Measurements from ENCODE around the gene ACSS1.
"Not testable (repeated sequence)": the region's sequence is repeated elsewhere in the genome, so short reads cannot be mapped to it uniquely, and the experiment has no call there.

The ACSS1 gene

DNA sequence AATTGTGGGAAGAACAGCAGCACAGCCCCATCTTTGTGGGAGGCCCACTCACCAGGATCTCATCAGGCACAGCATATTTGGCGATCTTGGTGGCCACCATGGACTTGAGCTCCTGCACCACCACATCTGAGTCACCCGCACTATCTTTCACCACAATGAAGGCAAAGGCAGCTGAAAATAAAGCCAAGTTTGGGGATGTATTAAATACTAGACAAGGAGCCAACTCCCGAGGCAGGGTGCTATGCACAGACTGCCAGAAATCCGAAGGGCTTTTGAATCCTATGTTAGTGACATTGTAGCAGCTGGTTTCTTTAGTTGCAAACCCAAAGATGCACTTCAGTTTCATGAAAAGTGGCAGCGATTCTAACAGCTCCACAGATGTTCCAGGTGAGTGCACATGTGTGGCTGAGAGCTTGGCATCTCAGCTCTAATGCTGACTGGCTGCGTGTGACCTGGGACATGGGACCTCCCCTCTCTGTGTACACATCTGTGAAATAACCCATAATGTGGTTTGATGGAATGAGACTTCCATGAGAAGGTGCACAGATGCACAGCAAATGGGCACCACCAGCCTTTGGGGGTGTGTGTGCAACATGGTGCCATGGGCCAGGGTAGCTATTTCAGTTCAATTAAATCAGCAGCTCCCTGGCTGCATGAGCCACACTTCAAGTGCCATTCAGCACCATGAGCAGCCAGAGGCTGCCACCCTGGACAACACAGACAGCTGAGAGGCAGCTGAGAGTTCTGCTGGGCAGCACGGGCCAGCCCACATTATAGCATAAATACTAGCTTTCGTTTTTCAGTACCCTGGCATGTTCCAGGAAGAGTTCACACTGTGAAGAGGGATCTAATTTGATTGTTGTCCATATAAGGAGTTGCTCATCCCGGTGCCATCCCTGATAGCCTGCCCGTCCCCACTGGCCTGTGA lies 48.5 kb downstream of the ACSS1 start:
- DNase-seq (ENCODE audit: low read depth), result no peak

DNA sequence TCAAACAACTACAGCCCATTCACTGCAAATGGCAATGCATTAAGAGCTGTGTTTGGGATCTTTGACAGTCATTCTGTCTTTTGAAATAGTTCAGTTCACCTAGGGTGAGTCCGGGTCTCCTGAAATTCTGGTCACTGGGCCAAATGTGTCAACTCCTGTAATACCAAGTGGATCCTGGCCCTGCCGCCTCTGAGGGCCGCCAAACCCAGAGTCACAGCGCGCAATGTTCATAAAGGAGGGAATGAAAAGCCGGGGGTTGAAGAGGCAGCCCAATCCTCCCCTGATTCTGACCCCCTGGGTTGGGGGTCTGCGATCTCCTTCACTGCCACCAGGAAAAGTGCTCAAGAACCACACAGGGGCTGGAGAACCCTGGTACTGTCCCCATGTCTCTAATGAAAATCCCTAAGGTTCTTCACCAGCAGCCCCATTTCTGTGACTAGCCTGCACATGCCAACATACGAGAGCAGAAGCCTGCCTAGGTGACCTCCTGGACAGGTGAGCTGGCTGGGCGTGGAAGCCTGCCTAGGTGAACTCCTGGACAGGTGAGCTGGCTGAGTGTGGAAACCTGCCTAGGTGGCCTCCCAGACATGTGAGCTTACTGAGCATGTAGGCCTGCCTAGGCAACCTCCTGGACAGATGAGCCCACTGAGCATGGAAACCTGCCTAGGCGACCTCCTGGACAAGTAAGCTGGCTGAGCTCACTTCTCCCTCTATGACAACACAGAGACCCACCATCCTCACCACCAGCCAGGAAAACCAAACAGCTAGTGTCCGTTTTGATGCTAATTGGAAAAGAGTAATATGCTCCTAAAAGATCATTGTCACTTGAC lies 49.3 kb downstream of the ACSS1 start:
- DNase-seq (ENCODE audit: low read depth), result no peak

DNA sequence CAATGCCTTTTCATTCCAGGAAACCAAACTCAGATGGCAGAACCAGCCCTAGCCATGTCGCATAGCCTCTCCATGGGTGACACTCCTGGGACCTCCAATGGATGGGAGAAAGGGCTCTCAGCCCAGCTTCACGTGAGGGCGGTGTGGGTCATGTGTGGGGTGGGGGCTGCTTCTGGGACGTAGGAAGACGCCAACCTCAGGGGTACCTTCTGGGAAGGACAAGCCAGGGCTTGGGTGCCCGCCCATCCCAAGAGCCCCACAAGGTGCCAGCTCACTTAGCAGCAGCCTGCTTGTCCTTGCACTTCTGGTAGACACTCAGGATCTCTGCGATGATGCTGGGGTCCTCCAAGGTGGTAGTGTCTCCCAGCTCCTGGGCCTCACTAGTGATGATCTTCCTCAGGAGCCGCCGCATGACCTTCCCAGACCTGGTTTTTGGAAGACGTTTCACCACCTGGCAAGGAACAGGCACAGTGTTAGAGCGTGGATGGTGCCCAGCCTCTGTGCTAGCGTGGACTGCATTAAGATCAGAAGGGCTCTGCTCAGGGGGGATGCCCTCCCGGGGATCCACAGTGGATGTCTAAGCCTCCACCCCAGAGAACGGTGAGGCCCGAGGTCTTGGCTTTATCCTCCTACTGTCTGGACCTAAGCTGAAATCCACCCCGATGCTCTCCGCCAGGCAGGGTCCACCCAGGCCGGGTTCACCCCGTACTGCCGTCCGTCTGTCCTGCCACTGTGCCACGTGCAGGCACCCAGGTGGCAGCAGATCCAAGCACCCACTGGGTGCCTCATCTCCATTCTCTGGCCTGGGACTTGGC lies 50.2 kb downstream of the ACSS1 start:
- DNase-seq (ENCODE audit: low read depth), result no peak

DNA sequence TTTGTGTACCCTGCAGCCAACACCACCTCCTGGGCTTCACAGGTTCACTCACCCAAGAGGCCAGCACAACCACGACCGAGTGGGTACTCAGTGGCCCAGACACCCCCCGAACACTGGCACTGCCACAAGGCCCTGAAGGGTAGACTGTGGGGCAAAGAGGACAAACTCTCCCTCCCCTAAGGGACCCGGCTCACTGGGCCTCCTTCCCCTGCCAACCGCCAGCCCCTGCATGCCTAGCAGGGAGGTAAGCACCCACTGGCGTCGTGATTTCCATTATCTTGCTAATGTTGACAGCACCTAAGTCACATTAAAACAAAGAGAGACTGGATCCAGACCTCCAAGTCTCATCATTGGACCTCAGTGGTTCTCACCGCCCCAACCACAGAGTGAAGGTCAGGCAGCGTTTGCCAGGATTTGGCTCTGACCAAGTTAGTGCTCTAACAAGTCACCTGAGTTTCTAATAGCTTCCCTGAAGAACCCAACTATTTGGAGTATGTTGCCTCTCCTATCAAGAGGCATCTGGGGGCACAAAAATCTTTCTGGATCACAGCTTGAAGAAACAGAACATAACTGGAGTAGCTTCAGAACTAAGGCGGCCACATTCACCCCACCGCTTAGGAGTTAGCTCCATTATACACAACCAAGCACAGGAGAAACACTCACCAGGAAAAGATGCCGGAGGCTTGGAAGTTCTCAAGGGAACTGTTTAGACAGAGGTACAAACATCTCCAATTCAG lies 51.3 kb downstream of the ACSS1 start:
- no peak for DNase-seq (ENCODE audit: low read depth)

DNA sequence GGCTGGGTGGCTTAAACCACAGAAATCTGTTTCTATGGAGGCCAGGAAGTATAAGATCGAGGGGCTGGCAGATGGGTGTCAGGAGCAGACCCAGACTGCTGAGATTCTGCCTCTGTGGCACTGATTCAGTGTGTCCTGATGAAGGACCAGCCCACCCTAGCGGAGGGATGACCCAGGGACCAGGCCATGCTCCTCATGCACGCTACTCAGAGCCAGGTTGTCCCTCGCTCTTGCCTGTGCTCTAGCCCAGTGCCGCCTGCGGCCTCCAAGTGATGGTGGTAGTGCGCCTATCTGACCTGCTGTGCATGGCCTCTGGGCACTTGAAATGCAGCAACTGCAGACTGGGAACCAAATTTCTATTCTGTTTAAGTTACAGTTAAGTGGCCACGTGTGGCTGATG lies 52.3 kb downstream of the ACSS1 start:
- DNase-seq (ENCODE audit: low read depth), result no peak

DNA sequence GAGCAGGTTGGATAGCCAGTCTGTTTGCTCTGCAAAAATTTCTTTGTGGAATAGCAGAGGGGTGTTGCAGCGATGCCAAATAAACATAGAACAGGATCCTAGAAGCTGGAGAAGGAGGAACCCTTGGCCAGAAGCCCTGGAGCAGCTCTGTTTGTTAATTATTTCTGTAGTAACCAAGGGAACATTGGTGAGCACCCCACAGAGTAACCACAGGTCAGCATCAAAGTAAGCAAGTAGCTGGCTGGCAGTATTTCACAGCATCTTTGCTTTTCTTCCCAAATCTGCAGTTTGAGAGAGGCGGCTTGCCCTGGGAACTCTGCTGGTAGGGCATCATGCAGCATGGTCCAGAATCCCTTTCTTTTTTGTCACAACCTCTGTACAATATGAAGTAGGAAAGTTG lies 52.7 kb downstream of the ACSS1 start:
- DNase-seq (ENCODE audit: low read depth), result no peak

DNA sequence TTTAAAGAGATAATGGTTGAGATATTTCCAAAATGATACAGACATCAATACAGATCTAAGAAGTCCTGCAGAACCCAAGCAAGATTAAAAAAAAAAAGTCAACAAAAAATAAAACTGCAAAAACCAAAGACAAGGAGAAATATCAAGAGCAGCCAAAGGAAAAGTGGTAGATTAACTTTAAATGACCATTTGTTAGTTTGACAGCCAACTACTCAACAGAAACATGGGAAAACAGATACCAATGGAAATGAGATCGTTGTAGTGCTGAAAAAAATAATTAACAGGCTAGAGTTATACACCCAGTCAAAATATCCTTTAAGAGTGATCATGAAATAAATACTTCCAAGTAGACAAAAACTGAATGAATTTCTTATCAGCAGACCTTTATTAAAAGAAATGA lies 54.9 kb downstream of the ACSS1 start:
- DNase-seq (ENCODE audit: low read depth), result no peak

DNA sequence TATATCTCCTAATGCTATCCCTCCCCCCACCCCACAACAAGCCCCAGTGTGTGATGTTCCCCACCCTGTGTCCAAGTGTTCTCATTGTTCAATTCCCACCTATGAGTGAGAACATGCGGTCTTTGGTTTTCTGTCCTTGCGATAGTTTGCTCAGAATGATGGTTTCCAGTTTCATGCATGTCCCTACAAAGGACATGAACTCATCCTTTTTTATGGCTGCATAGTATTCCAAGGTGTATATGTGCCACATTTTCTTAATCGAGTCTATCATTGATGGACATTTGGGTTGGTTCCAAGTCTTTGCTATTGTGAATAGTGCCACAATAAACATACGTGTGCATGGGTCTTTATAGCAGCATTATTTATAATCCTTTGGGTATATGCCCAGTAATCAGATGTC lies 56.6 kb downstream of the ACSS1 start:
- DNase-seq (ENCODE audit: low read depth), result not testable (repeated sequence)

DNA sequence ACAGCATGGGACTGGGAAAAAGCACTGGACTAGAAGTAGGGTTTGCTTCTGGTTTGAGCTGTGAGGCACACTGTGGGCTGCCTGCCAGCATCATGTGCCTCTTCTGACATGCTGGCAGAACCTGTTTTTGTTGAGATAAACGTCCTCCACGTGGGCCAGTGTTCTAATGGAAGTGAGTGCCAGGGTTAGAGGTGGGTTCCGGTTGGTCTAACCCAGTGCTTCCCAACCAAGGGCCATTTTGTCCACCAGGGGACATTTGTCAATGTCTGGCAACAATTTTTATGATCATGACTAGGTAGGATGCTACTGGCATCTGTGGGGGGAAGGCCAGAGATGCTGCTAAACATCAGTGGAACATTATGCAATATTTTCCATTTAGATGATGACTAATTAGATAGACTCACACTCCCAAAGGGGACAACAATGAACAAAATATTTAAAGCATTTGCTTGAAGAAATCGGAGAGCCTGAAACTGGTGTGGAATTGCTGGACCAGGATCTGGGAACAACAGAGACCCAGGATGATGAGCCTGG lies 57.6 kb downstream of the ACSS1 start:
- no peak for DNase-seq (ENCODE audit: low read depth)

DNA sequence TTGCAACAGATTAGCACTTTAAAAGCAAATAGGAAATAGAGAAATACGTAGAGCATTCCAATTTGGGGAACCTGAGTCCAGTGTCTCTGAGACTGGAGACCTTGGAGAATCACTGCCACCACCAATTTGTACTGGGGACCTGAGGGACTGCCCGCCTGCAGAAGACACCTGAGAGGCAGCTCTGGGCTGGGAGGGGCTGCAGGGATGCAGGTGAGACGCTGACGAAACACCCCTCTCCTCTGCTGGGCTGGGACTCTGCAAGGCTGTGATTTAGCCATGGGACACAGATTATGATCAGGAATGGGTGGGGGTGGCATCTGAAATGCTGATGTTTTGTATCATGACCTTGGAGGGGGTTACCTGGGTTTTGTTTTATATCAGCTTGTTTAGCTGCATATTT lies 58.4 kb downstream of the ACSS1 start:
- no peak for DNase-seq (ENCODE audit: low read depth)

DNA sequence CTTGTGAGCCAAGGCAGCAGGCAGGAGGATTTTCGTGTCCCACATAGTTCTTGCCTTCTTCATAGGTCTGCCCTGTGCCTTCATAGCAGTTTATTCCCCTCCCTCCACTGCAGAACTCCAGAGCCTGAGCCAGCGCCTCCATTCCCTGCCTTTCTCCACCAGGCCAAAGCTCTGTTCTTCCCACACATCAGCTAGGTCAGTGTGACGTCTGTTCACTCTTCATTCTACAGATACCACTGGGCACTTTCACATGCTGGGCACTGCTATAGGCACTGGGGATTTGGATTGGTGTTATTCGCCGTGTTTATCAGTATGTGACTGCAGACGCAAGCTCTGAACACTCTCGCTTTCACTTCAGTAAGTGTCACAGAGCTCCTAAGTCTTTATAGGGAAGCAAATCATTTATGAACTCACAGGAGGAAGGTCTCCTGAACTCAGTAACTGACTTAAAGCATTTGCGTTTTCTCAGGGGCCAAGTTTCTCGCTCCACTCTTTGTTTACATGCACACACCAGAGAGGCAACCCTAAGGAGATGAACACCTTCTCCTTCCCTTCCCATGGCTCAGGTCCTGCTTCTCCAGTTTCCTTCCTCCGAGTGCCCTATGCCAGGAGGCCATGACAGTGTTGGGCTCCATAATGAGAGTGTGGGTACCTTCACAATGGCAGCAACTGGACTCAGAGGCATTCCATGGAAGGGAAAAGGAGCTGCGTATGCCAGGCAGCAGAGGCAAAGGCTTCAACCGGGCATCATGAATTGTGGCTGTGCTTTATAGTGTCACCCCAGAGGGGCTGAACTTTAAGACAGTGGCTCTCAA lies 59.1 kb downstream of the ACSS1 start:
- DNase-seq (ENCODE audit: low read depth), result no peak

DNA sequence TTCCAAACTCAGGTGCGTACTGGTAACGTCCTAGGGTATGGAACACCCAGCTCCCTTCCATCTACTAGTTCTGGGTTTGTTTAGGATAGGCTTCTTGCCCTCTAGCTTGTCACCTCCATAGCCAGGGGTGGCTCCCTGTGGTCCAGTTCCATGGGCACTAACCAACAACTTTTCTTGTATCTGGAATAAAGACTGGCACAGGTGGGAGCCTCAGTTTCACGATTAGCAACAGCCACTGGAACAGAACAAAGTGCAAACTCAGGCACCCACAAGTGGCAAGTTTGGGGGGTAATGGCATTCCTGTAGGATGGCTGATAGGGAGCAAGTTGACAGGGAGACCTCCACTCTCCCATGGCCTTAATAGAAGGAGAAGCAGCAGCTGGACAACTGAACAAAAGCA lies 59.8 kb downstream of the ACSS1 start:
- no peak for DNase-seq (ENCODE audit: low read depth)

DNA sequence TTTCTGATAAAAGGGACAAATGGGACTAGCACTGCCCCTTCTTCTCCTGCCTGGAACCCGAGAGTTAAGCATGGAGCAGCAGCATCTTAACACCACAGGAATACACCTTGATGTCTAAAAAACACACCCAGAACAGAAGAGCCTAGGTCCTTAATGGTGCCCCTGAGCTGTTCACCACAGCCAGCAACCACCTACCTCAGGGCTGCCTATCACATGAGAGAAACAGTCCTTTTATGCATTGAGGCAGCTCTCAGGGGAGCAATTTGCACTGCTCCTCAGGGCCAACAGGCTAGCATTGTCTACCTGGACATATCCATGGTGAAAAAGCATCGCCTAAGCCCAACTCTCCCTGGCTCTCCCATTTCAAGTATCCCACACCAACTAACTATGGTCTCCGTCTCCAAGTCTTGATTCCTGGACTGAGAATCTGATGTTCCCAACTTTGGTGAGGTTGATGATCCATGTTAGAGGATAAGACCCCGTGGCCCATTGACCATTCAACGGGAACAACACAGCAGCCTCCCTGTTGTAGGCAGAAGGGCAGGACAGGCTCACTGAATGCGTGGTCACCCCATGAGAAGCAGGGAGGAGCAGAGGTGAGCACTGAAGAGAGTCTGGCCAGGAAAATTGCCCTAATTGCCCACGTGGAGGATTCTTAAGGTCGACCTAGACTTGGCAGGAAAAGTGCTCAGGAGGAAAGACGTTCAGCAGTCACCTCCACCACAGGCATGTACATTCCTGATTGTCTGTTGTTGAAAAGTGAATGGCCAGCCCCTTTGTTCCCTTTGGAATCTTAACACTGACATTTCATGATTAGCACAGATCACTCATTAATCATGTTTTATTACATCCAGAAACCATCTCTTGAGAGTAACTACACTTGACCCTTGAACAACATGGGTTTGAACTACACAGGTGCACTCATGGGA lies 61.2 kb downstream of the ACSS1 start:
- DNase-seq (ENCODE audit: low read depth), result no peak

DNA sequence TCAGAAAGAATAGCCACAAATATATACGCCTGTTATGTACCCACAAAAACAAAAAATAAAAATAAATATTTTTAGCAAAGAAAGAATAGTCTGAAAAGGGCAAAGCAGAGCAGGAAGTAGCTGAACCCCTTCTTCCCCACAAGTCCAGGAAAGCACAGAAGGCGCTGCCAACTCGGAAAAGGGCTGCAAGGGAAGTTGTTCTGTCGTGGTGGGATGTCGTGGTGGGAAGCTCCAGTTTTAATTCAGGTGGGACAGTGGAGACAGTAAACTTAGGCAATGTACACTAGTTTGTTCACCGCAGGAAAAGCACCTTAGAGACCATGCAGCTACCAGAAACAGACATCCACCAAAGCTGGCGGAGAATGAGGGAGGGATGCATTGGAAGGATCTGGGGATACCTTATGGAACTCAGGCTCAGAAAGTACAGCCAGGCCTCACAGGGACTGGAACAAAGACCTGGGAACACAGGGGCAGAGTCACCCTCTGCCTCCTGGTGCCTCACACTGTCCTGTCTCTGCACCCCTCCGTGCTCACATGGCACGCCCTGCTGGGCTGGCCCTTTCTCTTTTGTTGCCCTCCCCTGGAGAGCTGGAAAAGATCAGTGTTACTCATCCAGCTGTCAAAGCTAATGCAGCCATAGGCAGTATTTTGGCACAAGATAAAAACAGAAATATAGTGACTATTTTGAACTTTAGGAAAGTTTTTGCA lies 62.0 kb downstream of the ACSS1 start:
- DNase-seq (ENCODE audit: low read depth), result no peak

DNA sequence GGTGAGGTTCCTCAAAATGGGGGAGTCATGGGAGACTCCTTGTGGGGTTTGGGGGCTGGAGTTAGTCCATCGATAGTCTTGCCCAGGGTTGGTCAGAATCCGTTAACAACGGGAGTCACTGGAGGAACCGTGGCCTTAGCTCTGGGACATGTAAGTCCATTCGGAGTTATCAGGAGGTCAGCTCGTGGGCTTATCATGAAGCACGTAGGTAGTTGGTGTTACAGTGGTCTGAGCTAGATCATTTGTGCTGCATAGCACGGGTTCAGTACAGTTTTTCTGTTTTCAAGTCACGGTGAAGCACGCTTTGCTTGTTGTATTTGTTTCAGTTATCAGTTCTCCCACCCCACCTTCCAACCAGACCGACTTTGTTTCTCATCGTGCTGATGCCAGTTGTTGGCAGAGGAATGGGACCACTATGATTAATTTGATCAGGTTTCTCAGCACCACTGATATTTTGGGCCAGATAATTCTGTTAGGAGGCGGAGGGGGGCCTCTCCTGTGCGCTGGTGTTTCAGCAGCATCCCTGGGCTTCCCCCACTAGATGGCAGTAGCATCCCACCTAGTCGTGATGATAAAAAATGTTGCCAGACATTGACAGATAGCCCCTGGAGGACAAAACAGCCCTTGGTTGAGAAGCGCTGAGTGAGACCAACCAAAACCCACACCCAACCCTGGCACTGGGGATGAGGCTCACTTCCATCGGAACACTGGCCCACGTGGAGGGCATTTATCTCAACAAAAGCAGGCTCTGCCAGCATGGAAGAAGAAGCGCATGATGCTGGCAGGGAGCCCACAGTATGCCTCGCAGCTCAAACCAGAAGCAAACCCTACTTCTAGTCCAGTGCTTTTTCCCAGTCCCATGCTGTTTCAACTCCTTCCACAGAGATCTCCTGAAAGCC lies 63.2 kb downstream of the ACSS1 start:
- peak; percentile 65 for DNase-seq (ENCODE audit: low read depth)

DNA sequence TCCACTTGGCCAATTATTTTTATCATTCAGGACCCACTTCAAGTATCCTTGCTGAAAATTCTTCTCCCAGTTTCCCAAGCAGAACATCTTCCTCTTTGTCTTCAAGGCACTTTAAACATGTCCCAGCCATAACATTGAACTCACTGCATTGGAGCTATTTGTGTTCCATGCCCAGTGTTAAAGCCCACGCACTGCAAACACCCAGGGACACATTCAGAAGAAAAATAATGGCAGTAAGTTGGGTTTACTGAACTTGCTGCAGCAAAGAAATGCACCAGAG lies 63.8 kb downstream of the ACSS1 start:
- no peak for DNase-seq (ENCODE audit: low read depth)

DNA sequence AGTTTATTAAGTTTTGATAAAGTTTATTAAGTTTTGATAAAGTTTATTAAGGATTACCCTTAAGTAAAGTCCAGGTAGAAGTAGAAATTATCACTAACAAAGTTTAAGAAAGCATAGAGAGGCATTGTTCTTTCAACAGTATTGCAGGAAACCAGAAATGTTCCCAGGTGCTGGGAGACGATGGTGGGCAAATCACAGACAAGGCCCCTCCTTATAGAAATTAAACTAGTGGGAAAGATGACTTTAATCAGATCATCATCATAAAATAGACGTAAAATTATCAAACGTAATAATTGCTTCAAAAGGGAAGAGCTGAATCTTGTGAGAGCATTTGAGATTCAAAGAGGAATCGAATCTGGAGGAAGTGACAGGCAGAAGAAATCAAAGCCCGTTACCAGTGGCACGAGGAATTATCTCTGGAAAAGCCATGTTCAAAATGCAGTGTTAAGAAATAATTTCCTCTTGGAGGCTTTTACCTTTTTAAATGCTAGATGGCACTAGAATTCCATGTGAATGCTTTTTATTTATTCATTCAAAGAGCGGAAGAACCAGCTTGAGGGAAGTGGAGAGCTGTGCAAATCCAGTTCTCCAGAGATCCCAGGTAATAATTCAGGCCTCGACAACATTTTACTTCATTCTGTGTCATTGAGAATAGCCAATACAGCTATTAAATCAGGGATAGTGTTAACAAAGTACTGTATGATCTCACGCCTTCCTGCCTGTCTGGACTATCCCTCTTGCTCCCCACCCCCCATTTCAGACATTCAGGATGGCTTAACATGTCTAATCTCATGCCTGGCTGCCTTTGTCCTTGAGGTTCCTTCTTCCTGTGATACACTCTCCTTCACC lies 64.4 kb downstream of the ACSS1 start:
- DNase-seq (ENCODE audit: low read depth), result no peak
